Measurements from ENCODE around the gene SMC6. TPM values are rescaled to one million over a fixed set of nuclear protein-coding genes. Genes with fewer than 3 reads are reported as not detected.

Gene SMC6
- total RNA-seq, 6 experiments from 2014 or later = 8.1 to 14.4 (median 10.2) TPM

GRCh38 chr2:17728210-17728609, 25.4 kb downstream of the SMC6 start:
- 100% methylated on average over 1 of the region's 6 CpGs for WGBS (ENCODE audit: insufficient coverage, low coverage, low lambda C conversion rate, missing lambda C conversion rate)
- Histone ChIP-seq H3K36me3 (peaks cover 0 to 28% (median 9%) of the 10 kb centered on the region in 4 donors), H3K4me3 (no peak overlapping the region), H3K9me3 (no peaks in the 10 kb centered on the region), H3K4me1 (peaks cover 0 to 6% (median 0%) of the 10 kb centered on the region in 4 donors), H3K27ac (no peak overlapping the region), H3K27me3 (no peaks in the 10 kb centered on the region)
- intact Hi-C loops (cut with DNase I) = loop anchor here in 1 of 2 donors (10.0 kb wide), 1 partner anchor 117 kb away; no protein-coding TSS in a partner anchor
- TF ChIP-seq CTCF (IDR thresholded peaks at IDR 0.05) = no peak
- no peak for TF ChIP-seq POLR2A (IDR thresholded peaks at IDR 0.05)
- no peak for ATAC-seq
- no peak for DNase-seq

- H3K27ac ChIP-seq = no peak overlapping the region
- H3K4me1 ChIP-seq = no peaks in the 10 kb centered on the region
- DNase-seq (no peak), ATAC-seq (peak; percentile 66 to 74 (median 70))
- WGBS (ENCODE audit: insufficient coverage, low coverage, low lambda C conversion rate, missing lambda C conversion rate) = 71% methylated on average over 4 of the region's 4 CpGs
- peaks cover 0 to 52% (median 11%) of the 10 kb centered on the region in 4 donors for H3K36me3 ChIP-seq
- no peak overlapping the region for H3K4me3 ChIP-seq
- H3K27me3 ChIP-seq = no peaks in the 10 kb centered on the region
- intact Hi-C loops (cut with DNase I) = loop anchor here in 1 of 2 donors (10.0 kb wide), 1 partner anchor 125 kb away; no protein-coding TSS in a partner anchor
- TF ChIP-seq POLR2A (IDR thresholded peaks at IDR 0.05) (no peak), CTCF (IDR thresholded peaks at IDR 0.05) (peak; percentile 67 to 83 (median 81))
- H3K9me3 ChIP-seq = no peaks in the 10 kb centered on the region
These were observed 33.8 kb downstream of the SMC6 start for GRCh38 chr2:17719562-17720371.

- Histone ChIP-seq H3K9me3 (no peaks in the 10 kb centered on the region), H3K4me3 (no peak overlapping the region), H3K4me1 (no peaks in the 10 kb centered on the region), H3K27me3 (no peaks in the 10 kb centered on the region), H3K36me3 (peaks cover 0 to 54% (median 4%) of the 10 kb centered on the region in 4 donors), H3K27ac (no peak overlapping the region)
- 72% methylated on average over 5 of the region's 5 CpGs for WGBS (ENCODE audit: insufficient coverage, low coverage, low lambda C conversion rate, missing lambda C conversion rate)
- DNase-seq = no peak
- intact Hi-C loops (cut with DNase I) = no loop called here
- no peak for ATAC-seq
- TF ChIP-seq POLR2A (IDR thresholded peaks at IDR 0.05) (no peak), CTCF (IDR thresholded peaks at IDR 0.05) (no peak)
These were observed 34.9 kb downstream of the SMC6 start for GRCh38 chr2:17718689-17719088.

- Histone ChIP-seq H3K27me3 (no peaks in the 10 kb centered on the region), H3K4me1 (no peaks in the 10 kb centered on the region), H3K27ac (no peak overlapping the region), H3K9me3 (no peaks in the 10 kb centered on the region), H3K36me3 (peaks cover 0 to 64% (median 7%) of the 10 kb centered on the region in 4 donors), H3K4me3 (no peak overlapping the region)
- WGBS (ENCODE audit: insufficient coverage, low coverage, low lambda C conversion rate, missing lambda C conversion rate) = 94% methylated on average over 3 of the region's 4 CpGs
- TF ChIP-seq POLR2A (IDR thresholded peaks at IDR 0.05) (no peak), CTCF (IDR thresholded peaks at IDR 0.05) (no peak)
- DNase-seq (no peak), ATAC-seq (no peak)
- intact Hi-C loops (cut with DNase I) = no loop called here
These were observed 35.9 kb downstream of the SMC6 start for GRCh38 chr2:17717666-17718065.
